ENCODE measurements around the gene GPSM3.
"Not testable (repeated sequence)": the region's sequence is repeated elsewhere in the genome, so short reads cannot be mapped to it uniquely, and the experiment has no call there.

The GPSM3 gene

GRCh38 chr6:32202186-32202585, 9.7 kb upstream of the GPSM3 start:
- DNase-seq: no peak

- no peak for DNase-seq
Measured at GRCh38 chr6:32200711-32201475, 8.4 kb upstream of the GPSM3 start.

GRCh38 chr6:32198866-32199265, 6.4 kb upstream of the GPSM3 start:
- no peak for DNase-seq

GRCh38 chr6:32198345-32198696, 5.9 kb upstream of the GPSM3 start:
- DNase-seq: no peak

GRCh38 chr6:32196682-32197616, 4.5 kb upstream of the GPSM3 start:
- DNase-seq: peak in 1 of 2 experiments; percentile 55

GRCh38 chr6:32195902-32196681, 3.6 kb upstream of the GPSM3 start:
- DNase-seq: peak; percentile 83 to 94

- DNase-seq: peak; percentile 99
Measured at GRCh38 chr6:32195652-32195901, 3.1 kb upstream of the GPSM3 start.

- DNase-seq: peak; percentile 44 to 51
Measured at GRCh38 chr6:32194825-32195651, 2.6 kb upstream of the GPSM3 start.

- DNase-seq: no peak
Measured at GRCh38 chr6:32194388-32194787, 1.9 kb upstream of the GPSM3 start.

- DNase-seq: not testable (repeated sequence)
Measured at GRCh38 chr6:32193096-32193495, 653 bp upstream of the GPSM3 start.

GRCh38 chr6:32191696-32192607, 491 bp downstream of the GPSM3 start:
- DNase-seq: no peak

GRCh38 chr6:32190911-32191677, 1.3 kb downstream of the GPSM3 start:
- no peak for DNase-seq

GRCh38 chr6:32190054-32190851, 2.2 kb downstream of the GPSM3 start, which contains the start of gene PBX2:
Gene PBX2 (minus strand): TSS chr6:32190202. CDS start chr6:32189915, 287 bp downstream.
- DNase-seq: peak; percentile 46 to 89

GRCh38 chr6:32189742-32190053, 2.7 kb downstream of the GPSM3 start:
- DNase-seq: no peak

GRCh38 chr6:32189069-32189741, 3.2 kb downstream of the GPSM3 start:
- DNase-seq: no peak

- no peak for DNase-seq
Measured at GRCh38 chr6:32188381-32189068, 3.9 kb downstream of the GPSM3 start.

GRCh38 chr6:32187725-32188380, 4.6 kb downstream of the GPSM3 start:
- not testable (repeated sequence) for DNase-seq

All from SW 1271 (cell line).